ENCODE data around the gene OLFML3. TPM values are rescaled to one million over a fixed set of nuclear protein-coding genes. Genes with fewer than 3 reads are reported as not detected.

Gene OLFML3
- total RNA-seq, 1 experiment from 2014 or later, result 0.52 TPM

- Histone ChIP-seq H3K4me1 (replicated peaks; ENCODE audit: insufficient read depth) (0 out of 2 replicates have a peak, but pooled peaks cover 3% of the 10 kb centered on the region), H3K4me2 (no peak overlapping the region), H3K9me3 (ENCODE audit: insufficient read depth, low read depth) (no peaks in the 10 kb centered on the region), H3K27me3 (ENCODE audit: insufficient read depth, low read depth) (no peaks in the 10 kb centered on the region), H3K27ac (no peak overlapping the region), H3K9me2 (ENCODE audit: insufficient read depth) (no peaks in the 10 kb centered on the region), H3K79me2 (ENCODE audit: low read depth) (peaks cover 52% of the 10 kb centered on the region), H2AFZ (no peak overlapping the region), H3K4me3 (no peak overlapping the region), H4K20me1 (ENCODE audit: insufficient read depth) (peaks cover 15% of the 10 kb centered on the region; the same call in 1 of the 2 replicates), H3K36me3 (ENCODE audit: low read depth) (peaks cover 28% of the 10 kb centered on the region), H3F3A (ENCODE audit: insufficient read depth, low read depth) (no peaks in the 10 kb centered on the region; the same call in 1 of the 2 replicates)
- POLR2A ChIA-PET (ENCODE audit: unreplicated experiment), result no interaction called here
- CTCF ChIA-PET, result interaction anchor here (0.6 kb wide), 1 partner anchor 621 kb away, joined by 3 read pairs; no protein-coding TSS in a partner anchor
- intact Hi-C loops (cut with micrococcal nuclease; ENCODE audit: unreplicated experiment), result loop anchor here (5.0 kb wide), 1 partner anchor 180 kb away; no protein-coding TSS in a partner anchor
- no peak for TF ChIP-seq EZH2 (IDR thresholded peaks at IDR 0.05; ENCODE audit: low read depth)
- TF ChIP-seq, protein P1, sequence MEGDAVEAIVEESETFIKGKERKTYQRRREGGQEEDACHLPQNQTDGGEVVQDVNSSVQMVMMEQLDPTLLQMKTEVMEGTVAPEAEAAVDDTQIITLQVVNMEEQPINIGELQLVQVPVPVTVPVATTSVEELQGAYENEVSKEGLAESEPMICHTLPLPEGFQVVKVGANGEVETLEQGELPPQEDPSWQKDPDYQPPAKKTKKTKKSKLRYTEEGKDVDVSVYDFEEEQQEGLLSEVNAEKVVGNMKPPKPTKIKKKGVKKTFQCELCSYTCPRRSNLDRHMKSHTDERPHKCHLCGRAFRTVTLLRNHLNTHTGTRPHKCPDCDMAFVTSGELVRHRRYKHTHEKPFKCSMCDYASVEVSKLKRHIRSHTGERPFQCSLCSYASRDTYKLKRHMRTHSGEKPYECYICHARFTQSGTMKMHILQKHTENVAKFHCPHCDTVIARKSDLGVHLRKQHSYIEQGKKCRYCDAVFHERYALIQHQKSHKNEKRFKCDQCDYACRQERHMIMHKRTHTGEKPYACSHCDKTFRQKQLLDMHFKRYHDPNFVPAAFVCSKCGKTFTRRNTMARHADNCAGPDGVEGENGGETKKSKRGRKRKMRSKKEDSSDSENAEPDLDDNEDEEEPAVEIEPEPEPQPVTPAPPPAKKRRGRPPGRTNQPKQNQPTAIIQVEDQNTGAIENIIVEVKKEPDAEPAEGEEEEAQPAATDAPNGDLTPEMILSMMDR (conservative IDR thresholded peaks at IDR 0.05), result no peak
- no peak for DNase-seq
- BruUV-seq (replicated peaks), result no TSS peak
These were observed 36.7 kb upstream of the OLFML3 start for GRCh38 chr1:113942527-113942926.

- 0 out of 2 replicates have a peak, but pooled peaks cover 3% of the 10 kb centered on the region for H3K4me1 ChIP-seq (replicated peaks; ENCODE audit: insufficient read depth)
- BruUV-seq (replicated peaks), result no TSS peak
- no peak overlapping the region for H3K27ac ChIP-seq
- H3K9me3 ChIP-seq (ENCODE audit: insufficient read depth, low read depth), result no peaks in the 10 kb centered on the region
- no peak overlapping the region for H2AFZ ChIP-seq
- DNase-seq, result no peak
- H3K4me2 ChIP-seq, result no peak overlapping the region
- peaks cover 10% of the 10 kb centered on the region; the same call in 1 of the 2 replicates for H4K20me1 ChIP-seq (ENCODE audit: insufficient read depth)
- intact Hi-C loops (cut with micrococcal nuclease; ENCODE audit: unreplicated experiment), result loop anchor here (5.0 kb wide), 1 partner anchor 181 kb away; no protein-coding TSS in a partner anchor
- H3K36me3 ChIP-seq (ENCODE audit: low read depth), result peaks cover 28% of the 10 kb centered on the region
- no peaks in the 10 kb centered on the region for H3K9me2 ChIP-seq (ENCODE audit: insufficient read depth)
- H3F3A ChIP-seq (ENCODE audit: insufficient read depth, low read depth), result no peaks in the 10 kb centered on the region; the same call in 1 of the 2 replicates
- ChIA-PET POLR2A (ENCODE audit: unreplicated experiment) (interaction anchor here (0.5 kb wide), 1 partner anchor 13 kb away, joined by 5 read pairs; no protein-coding TSS in a partner anchor), CTCF (no interaction called here)
- TF ChIP-seq, protein P1 (conservative IDR thresholded peaks at IDR 0.05), result no peak
- no peak for TF ChIP-seq EZH2 (IDR thresholded peaks at IDR 0.05; ENCODE audit: low read depth)
- no peaks in the 10 kb centered on the region for H3K27me3 ChIP-seq (ENCODE audit: insufficient read depth, low read depth)
- H3K79me2 ChIP-seq (ENCODE audit: low read depth), result peaks cover 48% of the 10 kb centered on the region
- H3K4me3 ChIP-seq, result no peak overlapping the region
These were observed 36.1 kb upstream of the OLFML3 start for GRCh38 chr1:113943028-113943811.

DNA sequence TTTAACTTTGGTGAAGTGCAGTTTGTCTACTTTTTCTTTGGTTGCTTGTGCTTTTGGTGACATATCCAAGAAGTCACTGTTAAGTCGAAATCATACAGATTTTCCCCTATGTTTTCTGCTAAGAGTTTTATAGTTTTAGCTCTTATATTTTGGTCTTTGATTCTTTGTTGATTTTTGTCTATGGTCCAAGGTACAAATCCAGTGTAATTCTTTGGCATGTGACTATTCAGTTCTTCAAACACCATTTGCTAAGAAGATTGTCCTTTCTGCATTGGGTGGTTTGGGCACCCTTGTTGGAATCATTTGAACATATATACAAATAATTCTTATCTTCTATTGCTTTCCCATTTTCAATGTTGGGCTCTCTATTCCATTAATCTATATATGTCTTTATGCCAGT, 33.9 kb upstream of the OLFML3 start:
- no peak for TF ChIP-seq EZH2 (IDR thresholded peaks at IDR 0.05; ENCODE audit: low read depth)
- TF ChIP-seq, protein P1 (conservative IDR thresholded peaks at IDR 0.05), result no peak
- Histone ChIP-seq H3F3A (ENCODE audit: insufficient read depth, low read depth) (no peaks in the 10 kb centered on the region), H3K9me3 (ENCODE audit: insufficient read depth, low read depth) (no peaks in the 10 kb centered on the region), H3K27me3 (ENCODE audit: insufficient read depth, low read depth) (no peaks in the 10 kb centered on the region), H3K27ac (no peak overlapping the region), H3K4me3 (no peak overlapping the region), H2AFZ (no peak overlapping the region), H4K20me1 (ENCODE audit: insufficient read depth) (0 out of 2 replicates have a peak, but pooled peaks cover 8% of the 10 kb centered on the region), H3K9me2 (ENCODE audit: insufficient read depth) (no peaks in the 10 kb centered on the region), H3K4me2 (no peak overlapping the region), H3K4me1 (replicated peaks; ENCODE audit: insufficient read depth) (no peaks in the 10 kb centered on the region), H3K36me3 (ENCODE audit: low read depth) (peaks cover 24% of the 10 kb centered on the region), H3K79me2 (ENCODE audit: low read depth) (peaks cover 37% of the 10 kb centered on the region; the same call in 1 of the 2 replicates)
- CTCF ChIA-PET, result no interaction called here
- intact Hi-C loops (cut with micrococcal nuclease; ENCODE audit: unreplicated experiment), result no loop called here
- POLR2A ChIA-PET (ENCODE audit: unreplicated experiment), result no interaction called here
- DNase-seq, result no peak
- BruUV-seq (replicated peaks), result no TSS peak
